B cell (primary cell): ENCODE measurements around the gene PRSS50. TPM values are rescaled to one million over a fixed set of nuclear protein-coding genes. Genes with fewer than 3 reads are reported as not detected.

Experiments
- ATAC-seq: fragments of 200-7000 bp; cut with Tn5 transposase; one replicate; pipeline ENCODE4 v1.10.0; 2021; ENCODE audit warnings: low read depth, mild to moderate bottlenecking, moderate number of reproducible peaks, moderate library complexity
- CTCF ChIA-PET: fragments of 350-600 bp; sonication (Branson Sonifier 250); formaldehyde crosslinking; loops from one replicate; lab custom pipeline; 2021; ENCODE audit warnings: antibody characterized with exemption, inconsistent platforms; lab: Charles Lee
- POLR2A ChIA-PET: fragments of 350-600 bp; sonication (Branson Sonifier 250); formaldehyde crosslinking; loops from one replicate; lab custom pipeline; 2021; ENCODE audit warnings: antibody characterized with exemption; lab: Charles Lee
- DNase-seq: peaks from one replicate; pipeline ENCODE4 v3.0.0; 2013
- H2AFZ ChIP-seq: 2 replicates; pipeline ENCODE4 v1.6.1; 2012; ENCODE audit warnings: mild to moderate bottlenecking, low read depth, low read length; ENCODE audit not compliant: insufficient read depth, poor library complexity, severe bottlenecking
- H3K27ac ChIP-seq, 2 donors: 1 replicate in 1 of 2; 2 replicates in 1 of 2; pipeline ENCODE4 v1.5.1; 2012 to 2013; ENCODE audit warnings: low read length in 2 of 2, mild to moderate bottlenecking in 2 of 2, moderate library complexity in 1 of 2
- H3K27me3 ChIP-seq, 4 experiments: fragments of 200-600 bp in 1 of 4; sonication (generic) in 1 of 4; replicated peaks in 1 of 4; 1 replicate in 2 of 4; 2 replicates in 2 of 4; pipeline versions ENCODE4 v1.6.1 to v1.7.0; 2013 to 2016; ENCODE audit warnings: low read length in 3 of 4, mild to moderate bottlenecking in 2 of 4, mixed read lengths in 1 of 4, moderate library complexity in 1 of 4; ENCODE audit not compliant: insufficient read depth in 4 of 4, control insufficient read depth in 3 of 4; ENCODE audit errors: control extremely low read depth in 1 of 4
- H3K36me3 ChIP-seq, 2 experiments: replicated peaks in 1 of 2; 1 replicate in 1 of 2; 2 replicates in 1 of 2; pipeline versions ENCODE4 v1.6.1 to v1.7.1; 2013; ENCODE audit warnings: low read length in 1 of 2; ENCODE audit not compliant: insufficient read depth in 2 of 2, control insufficient read depth in 1 of 2; ENCODE audit errors: control extremely low read depth in 1 of 2, extremely low read depth in 1 of 2
- H3K4me1 ChIP-seq, 2 donors: fragments of 200-600 bp in 1 of 2; sonication (generic) in 1 of 2; 1 replicate in 1 of 2; 2 replicates in 1 of 2; pipeline versions ENCODE4 v1.5.1 to v1.6.1; 2013 to 2017; ENCODE audit warnings: low read length in 2 of 2; ENCODE audit not compliant: control insufficient read depth in 2 of 2, insufficient read depth in 2 of 2
- H3K4me2 ChIP-seq: replicated peaks from 2 replicates; pipeline ENCODE3; 2012; ENCODE audit warnings: mild to moderate bottlenecking, low read depth, low read length; ENCODE audit not compliant: poor library complexity, severe bottlenecking
- H3K4me3 ChIP-seq, 5 experiments: fragments of 200-600 bp in 1 of 5; sonication (generic) in 1 of 5; 1 replicate in 3 of 5; 2 replicates in 2 of 5; pipeline versions ENCODE4 v1.5.1 to v1.7.0; 2011 to 2016; ENCODE audit warnings: low read length in 4 of 5, mild to moderate bottlenecking in 4 of 5, low read depth in 2 of 5, control low read depth in 1 of 5, moderate library complexity in 1 of 5; ENCODE audit not compliant: insufficient read depth in 1 of 5; ENCODE audit errors: control extremely low read depth in 1 of 5, extremely low read depth in 1 of 5
- H3K79me2 ChIP-seq: fragments of 200-600 bp; sonication (generic); one replicate; pipeline ENCODE4 v1.6.0; 2016; ENCODE audit warnings: low read length; ENCODE audit not compliant: control insufficient read depth, insufficient read depth
- H3K9ac ChIP-seq: fragments of 200-600 bp; sonication (generic); 2 replicates; pipeline ENCODE4 v1.6.1; 2017; ENCODE audit warnings: mild to moderate bottlenecking, low read length, moderate library complexity
- H3K9me3 ChIP-seq, 3 donors: one replicate each; pipeline versions ENCODE4 v1.6.1 to v1.7.1; 2013; ENCODE audit warnings: low read length in 2 of 3; ENCODE audit not compliant: control insufficient read depth in 2 of 3, insufficient read depth in 1 of 3; ENCODE audit errors: control extremely low read depth in 1 of 3
- H4K20me1 ChIP-seq: 2 replicates; pipeline ENCODE4 v1.6.0; 2012; ENCODE audit warnings: mild to moderate bottlenecking, low read length; ENCODE audit not compliant: insufficient read depth, control insufficient read depth, poor library complexity, severe bottlenecking
- H3K27ac Mint-ChIP-seq: one replicate; pipeline ENCODE4 v1.8.0; 2021; ENCODE audit warnings: mixed read lengths
- H3K27me3 Mint-ChIP-seq: one replicate; pipeline ENCODE4 v1.8.0; 2021; ENCODE audit warnings: mixed read lengths
- H3K4me1 Mint-ChIP-seq: one replicate; pipeline ENCODE4 v1.8.0; 2021; ENCODE audit warnings: mixed read lengths
- H3K4me3 Mint-ChIP-seq: one replicate; pipeline ENCODE4 v1.8.0; 2021; ENCODE audit warnings: mixed read lengths
- H3K9me3 Mint-ChIP-seq: one replicate; pipeline ENCODE4 v1.8.0; 2022; ENCODE audit warnings: mixed read lengths; ENCODE audit not compliant: insufficient read depth
- CTCF ChIP-seq: fragments of 200-600 bp; IDR thresholded peaks from one replicate; pipeline ENCODE4 v1.8.0; 2022; ENCODE audit warnings: antibody characterized with exemption, mild to moderate bottlenecking
- EZH2 ChIP-seq: IDR thresholded peaks from 2 replicates; pipeline ENCODE4 v1.6.1; 2012; ENCODE audit warnings: borderline replicate concordance, low read depth, mild to moderate bottlenecking, moderate library complexity, low read length; ENCODE audit not compliant: insufficient read depth, poor library complexity, severe bottlenecking
- WGBS: methylation state at CpG from one replicate; pipeline ENCODE4 v1.1.5; 2013; ENCODE audit warnings: missing lambda C conversion rate; ENCODE audit not compliant: insufficient coverage; 5-methylcytosine and 5-hydroxymethylcytosine counted together
- intact Hi-C: fragments of 100-400 bp; cut with micrococcal nuclease; formaldehyde crosslinking; loops from one replicate; pipeline ENCODE4 v1.10.0; 2022
- polyA plus RNA-seq: library from polyadenylated mRNA; depleted of rRNA; stranded (reverse); fragments of >200 nt; gene quantifications from 2 replicates; pipeline ENCODE4 v1.2.3, GENCODE V29; 2012
- total RNA-seq, 2 donors: library from RNA; stranded (reverse); fragments of 120-200 nt in 1 of 2; gene quantifications; 1 replicate in 1 of 2; 2 replicates in 1 of 2; pipeline versions ENCODE4 v1.2.3 to v1.2.4, GENCODE V29; 2013 to 2022

PRSS50 gene
- total and polyA plus RNA-seq, 2 donors (not counting 1 experiment from before 2014, with no cell fraction given) = 0.09 to 0.10 TPM

GRCh38 chr3:46673151-46674030, 44.3 kb downstream of the PRSS50 start:
- Mint-ChIP-seq H3K9me3 (no peaks in the 10 kb centered on the region), H3K4me3 (no peak overlapping the region), H3K4me1 (no peaks in the 10 kb centered on the region), H3K27me3 (peaks cover 8% of the 10 kb centered on the region), H3K27ac (no peak overlapping the region)
- ChIA-PET POLR2A (no interaction called here), CTCF (interaction anchor here (1.0 to 1.3 kb wide), 2 partner anchors 131 to 185 kb away, joined by 3 to 4 read pairs; no protein-coding TSS in a partner anchor)
- peaks cover 0 to 3% (median 0%) of the 10 kb centered on the region in 4 experiments for H3K27me3 ChIP-seq
- no peak for TF ChIP-seq EZH2
- WGBS = 94% methylated on average over 10 of the region's 10 CpGs
- no peaks in the 10 kb centered on the region for H4K20me1 ChIP-seq
- intact Hi-C loops = no loop called here
- H3K4me2 ChIP-seq = no peak overlapping the region
- H3K79me2 ChIP-seq = no peaks in the 10 kb centered on the region
- H2AFZ ChIP-seq = no peak overlapping the region
- no peak for ATAC-seq
- H3K4me3 ChIP-seq = no peak overlapping the region
- no peak for DNase-seq
- H3K36me3 ChIP-seq = no peaks in the 10 kb centered on the region
- H3K9me3 ChIP-seq = peaks cover 0 to 7% (median 0%) of the 10 kb centered on the region in 3 donors
- H3K9ac ChIP-seq = no peak overlapping the region
- H3K27ac ChIP-seq = no peak overlapping the region
- no peaks in the 10 kb centered on the region for H3K4me1 ChIP-seq

- Histone ChIP-seq H3K36me3 (no peaks in the 10 kb centered on the region), H3K9ac (no peak overlapping the region), H4K20me1 (no peaks in the 10 kb centered on the region), H3K79me2 (no peaks in the 10 kb centered on the region), H2AFZ (no peak overlapping the region), H3K27me3 (peaks cover 0 to 3% (median 0%) of the 10 kb centered on the region in 4 experiments), H3K27ac (no peak overlapping the region), H3K4me3 (no peak overlapping the region), H3K4me1 (no peaks in the 10 kb centered on the region), H3K4me2 (no peak overlapping the region), H3K9me3 (peaks cover 0 to 2% (median 0%) of the 10 kb centered on the region in 3 donors)
- DNase-seq (no peak), ATAC-seq (no peak)
- Mint-ChIP-seq H3K27me3 (peaks cover 8% of the 10 kb centered on the region), H3K4me3 (no peak overlapping the region), H3K4me1 (no peaks in the 10 kb centered on the region), H3K9me3 (no peaks in the 10 kb centered on the region), H3K27ac (no peak overlapping the region)
- ChIA-PET POLR2A (no interaction called here), CTCF (no interaction called here)
- no peak for TF ChIP-seq CTCF
- no peak for TF ChIP-seq EZH2
- intact Hi-C loops = no loop called here
- WGBS = 91% methylated on average over 6 of the region's 6 CpGs
Measured at GRCh38 chr3:46672349-46672695, 45.3 kb downstream of the PRSS50 start.
